SK-N-SH treated with all-trans-retinoic acid at 6 μM for 48 hours (cell line): ENCODE data around the gene SGK1.
"Not testable (repeated sequence)": the region's sequence is repeated elsewhere in the genome, so short reads cannot be mapped to it uniquely, and the experiment has no call there.

Experiments
- ATAC-seq: fragments of 200-7000 bp; cut with Tn5 transposase; 3 replicates; pipeline ENCODE4 v1.9.1; 2020; ENCODE audit warnings: mild to moderate bottlenecking, moderate library complexity
- CSDC2 ChIP-seq: fragments of 250-450 bp; sonication (Bioruptor Pico); IDR thresholded peaks from 2 replicates; pipeline ENCODE4 v1.5.0; 2020; ENCODE audit warnings: mild to moderate bottlenecking, moderate library complexity
- ESRRG ChIP-seq: fragments of 250-450 bp; sonication (Bioruptor Pico); IDR thresholded peaks from 2 replicates; pipeline ENCODE4 v1.6.1; 2021; ENCODE audit warnings: mild to moderate bottlenecking
- GLIS3 ChIP-seq: fragments of 250-450 bp; sonication (Bioruptor Pico); IDR thresholded peaks from 2 replicates; pipeline ENCODE4 v1.5.0; 2020; ENCODE audit warnings: mild to moderate bottlenecking, moderate library complexity
- OSR1 ChIP-seq: fragments of 250-450 bp; sonication (Bioruptor Pico); IDR thresholded peaks from 2 replicates; pipeline ENCODE4 v1.8.0; 2022; ENCODE audit warnings: moderate library complexity, mild to moderate bottlenecking, inconsistent platforms
- RARB ChIP-seq: fragments of 250-450 bp; sonication (Bioruptor Pico); IDR thresholded peaks from 2 replicates; pipeline ENCODE4 v1.8.0; 2021; ENCODE audit warnings: mild to moderate bottlenecking, moderate library complexity
- SNAI2 ChIP-seq: fragments of 250-450 bp; sonication (Bioruptor Pico); IDR thresholded peaks from 2 replicates; pipeline ENCODE4 v1.5.0; 2020; ENCODE audit warnings: mild to moderate bottlenecking, moderate library complexity
- TCF4 ChIP-seq: fragments of 250-450 bp; sonication (Bioruptor Pico); IDR thresholded peaks from 2 replicates; pipeline ENCODE4 v1.8.0; 2021; ENCODE audit warnings: mild to moderate bottlenecking, moderate library complexity, borderline replicate concordance
- ZC3H10 ChIP-seq: fragments of 250-450 bp; sonication (Bioruptor Pico); IDR thresholded peaks from 2 replicates; pipeline ENCODE4 v1.5.1; 2021; ENCODE audit warnings: mild to moderate bottlenecking, moderate library complexity
- ZFP3 ChIP-seq: fragments of 250-450 bp; sonication (Bioruptor Pico); IDR thresholded peaks from 2 replicates; pipeline ENCODE4 v1.5.0; 2020; ENCODE audit warnings: mild to moderate bottlenecking, moderate library complexity
- ZNF565 ChIP-seq: fragments of 450-650 bp; formaldehyde crosslinking; conservative IDR thresholded peaks from 2 replicates; pipeline ENCODE4 v1.5.0; 2020; ENCODE audit warnings: low read depth, mild to moderate bottlenecking, moderate library complexity
- ZNF70 ChIP-seq: fragments of 450-650 bp; formaldehyde crosslinking; IDR thresholded peaks from 2 replicates; pipeline ENCODE4 v1.5.0; 2020; ENCODE audit warnings: mild to moderate bottlenecking, moderate library complexity
- ZNF8 ChIP-seq: fragments of 450-650 bp; formaldehyde crosslinking; IDR thresholded peaks from 2 replicates; pipeline ENCODE4 v1.5.0; 2020; ENCODE audit warnings: mild to moderate bottlenecking, moderate library complexity
- TF ChIP-seq, protein P1 (sequence below): fragments of 250-450 bp; sonication (Bioruptor Pico); IDR thresholded peaks from 2 replicates; pipeline ENCODE4 v1.5.1; 2021; ENCODE audit warnings: mild to moderate bottlenecking, moderate library complexity
- TF ChIP-seq, protein P2 (sequence below): fragments of 250-450 bp; sonication (Bioruptor Pico); IDR thresholded peaks from 2 replicates; pipeline ENCODE4 v1.8.0; 2021; ENCODE audit warnings: low read depth, mild to moderate bottlenecking, moderate library complexity, borderline replicate concordance
- TF ChIP-seq, protein P3 (sequence below): fragments of 250-450 bp; sonication (Bioruptor Pico); IDR thresholded peaks from 2 replicates; pipeline ENCODE4 v1.5.0; 2020; ENCODE audit warnings: mild to moderate bottlenecking, moderate library complexity
- TF ChIP-seq, protein P4 (sequence below): fragments of 250-450 bp; sonication (Bioruptor Pico); IDR thresholded peaks from 2 replicates; pipeline ENCODE4 v1.5.1; 2020; ENCODE audit warnings: low read depth, mild to moderate bottlenecking, moderate library complexity

Gene SGK1

DNA sequence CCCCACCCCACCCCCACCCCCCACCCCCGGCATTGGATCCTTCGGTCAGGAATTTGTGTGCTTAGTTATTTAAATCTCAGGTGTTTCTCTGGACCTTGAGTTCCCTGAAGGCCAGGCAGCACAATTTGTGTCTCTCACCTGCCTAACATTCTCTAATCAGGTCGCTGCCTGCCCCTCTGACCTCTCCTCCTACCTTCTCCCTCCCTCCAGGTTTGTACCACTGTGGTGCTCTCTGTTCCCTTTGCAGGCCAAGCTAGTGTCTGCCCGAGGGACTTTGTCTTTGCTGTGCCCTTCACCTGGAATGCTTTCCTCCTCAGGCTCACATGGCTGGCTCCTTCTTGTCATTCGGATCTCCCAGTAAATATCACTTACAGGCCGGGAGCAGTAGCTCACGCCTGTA is 134.1 kb downstream of the SGK1 start (continued):
- TF ChIP-seq, protein P1, sequence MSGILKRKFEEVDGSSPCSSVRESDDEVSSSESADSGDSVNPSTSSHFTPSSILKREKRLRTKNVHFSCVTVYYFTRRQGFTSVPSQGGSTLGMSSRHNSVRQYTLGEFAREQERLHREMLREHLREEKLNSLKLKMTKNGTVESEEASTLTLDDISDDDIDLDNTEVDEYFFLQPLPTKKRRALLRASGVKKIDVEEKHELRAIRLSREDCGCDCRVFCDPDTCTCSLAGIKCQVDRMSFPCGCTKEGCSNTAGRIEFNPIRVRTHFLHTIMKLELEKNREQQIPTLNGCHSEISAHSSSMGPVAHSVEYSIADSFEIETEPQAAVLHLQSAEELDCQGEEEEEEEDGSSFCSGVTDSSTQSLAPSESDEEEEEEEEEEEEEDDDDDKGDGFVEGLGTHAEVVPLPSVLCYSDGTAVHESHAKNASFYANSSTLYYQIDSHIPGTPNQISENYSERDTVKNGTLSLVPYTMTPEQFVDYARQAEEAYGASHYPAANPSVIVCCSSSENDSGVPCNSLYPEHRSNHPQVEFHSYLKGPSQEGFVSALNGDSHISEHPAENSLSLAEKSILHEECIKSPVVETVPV (CRISPR knock-in tag), result no peak
- no peak for TF ChIP-seq RARB (CRISPR knock-in tag)
- TF ChIP-seq ZFP3 (CRISPR knock-in tag), result no peak
- no peak for TF ChIP-seq TCF4 (CRISPR knock-in tag)

DNA sequence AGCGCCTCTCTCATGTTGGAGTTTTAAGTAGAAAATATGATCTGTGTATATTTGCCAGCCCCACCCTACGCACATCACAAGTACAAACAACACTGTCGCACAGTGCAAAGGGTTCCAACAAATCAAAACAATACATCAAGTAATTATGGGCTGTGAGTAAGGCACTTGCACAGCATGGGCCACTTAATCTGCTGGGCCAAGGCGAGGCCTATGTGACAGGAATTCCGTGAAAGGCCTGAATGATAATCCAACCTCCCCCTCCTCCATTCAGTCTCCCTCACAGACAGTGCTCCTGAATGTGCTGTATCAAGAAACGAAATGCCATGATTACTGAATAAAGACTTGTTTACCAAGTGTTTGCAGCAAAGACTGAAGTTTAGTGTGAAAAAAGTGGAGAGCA is 135.4 kb downstream of the SGK1 start:
- no peak for ATAC-seq
- TF ChIP-seq, protein P2, sequence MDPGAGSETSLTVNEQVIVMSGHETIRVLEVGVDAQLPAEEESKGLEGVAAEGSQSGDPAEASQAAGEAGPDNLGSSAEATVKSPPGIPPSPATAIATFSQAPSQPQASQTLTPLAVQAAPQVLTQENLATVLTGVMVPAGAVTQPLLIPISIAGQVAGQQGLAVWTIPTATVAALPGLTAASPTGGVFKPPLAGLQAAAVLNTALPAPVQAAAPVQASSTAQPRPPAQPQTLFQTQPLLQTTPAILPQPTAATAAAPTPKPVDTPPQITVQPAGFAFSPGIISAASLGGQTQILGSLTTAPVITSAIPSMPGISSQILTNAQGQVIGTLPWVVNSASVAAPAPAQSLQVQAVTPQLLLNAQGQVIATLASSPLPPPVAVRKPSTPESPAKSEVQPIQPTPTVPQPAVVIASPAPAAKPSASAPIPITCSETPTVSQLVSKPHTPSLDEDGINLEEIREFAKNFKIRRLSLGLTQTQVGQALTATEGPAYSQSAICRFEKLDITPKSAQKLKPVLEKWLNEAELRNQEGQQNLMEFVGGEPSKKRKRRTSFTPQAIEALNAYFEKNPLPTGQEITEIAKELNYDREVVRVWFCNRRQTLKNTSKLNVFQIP (CRISPR knock-in tag), result no peak
- TF ChIP-seq GLIS3 (CRISPR knock-in tag) (no peak), ZNF565 (CRISPR knock-in tag) (no peak), ZNF70 (CRISPR knock-in tag) (no peak), ZC3H10 (CRISPR knock-in tag) (no peak), CSDC2 (CRISPR knock-in tag) (no peak), OSR1 (no peak), ZNF8 (no peak), ESRRG (no peak), SNAI2 (CRISPR knock-in tag) (no peak)
- TF ChIP-seq, protein P1 (CRISPR knock-in tag), result no peak
- TF ChIP-seq, protein P3, sequence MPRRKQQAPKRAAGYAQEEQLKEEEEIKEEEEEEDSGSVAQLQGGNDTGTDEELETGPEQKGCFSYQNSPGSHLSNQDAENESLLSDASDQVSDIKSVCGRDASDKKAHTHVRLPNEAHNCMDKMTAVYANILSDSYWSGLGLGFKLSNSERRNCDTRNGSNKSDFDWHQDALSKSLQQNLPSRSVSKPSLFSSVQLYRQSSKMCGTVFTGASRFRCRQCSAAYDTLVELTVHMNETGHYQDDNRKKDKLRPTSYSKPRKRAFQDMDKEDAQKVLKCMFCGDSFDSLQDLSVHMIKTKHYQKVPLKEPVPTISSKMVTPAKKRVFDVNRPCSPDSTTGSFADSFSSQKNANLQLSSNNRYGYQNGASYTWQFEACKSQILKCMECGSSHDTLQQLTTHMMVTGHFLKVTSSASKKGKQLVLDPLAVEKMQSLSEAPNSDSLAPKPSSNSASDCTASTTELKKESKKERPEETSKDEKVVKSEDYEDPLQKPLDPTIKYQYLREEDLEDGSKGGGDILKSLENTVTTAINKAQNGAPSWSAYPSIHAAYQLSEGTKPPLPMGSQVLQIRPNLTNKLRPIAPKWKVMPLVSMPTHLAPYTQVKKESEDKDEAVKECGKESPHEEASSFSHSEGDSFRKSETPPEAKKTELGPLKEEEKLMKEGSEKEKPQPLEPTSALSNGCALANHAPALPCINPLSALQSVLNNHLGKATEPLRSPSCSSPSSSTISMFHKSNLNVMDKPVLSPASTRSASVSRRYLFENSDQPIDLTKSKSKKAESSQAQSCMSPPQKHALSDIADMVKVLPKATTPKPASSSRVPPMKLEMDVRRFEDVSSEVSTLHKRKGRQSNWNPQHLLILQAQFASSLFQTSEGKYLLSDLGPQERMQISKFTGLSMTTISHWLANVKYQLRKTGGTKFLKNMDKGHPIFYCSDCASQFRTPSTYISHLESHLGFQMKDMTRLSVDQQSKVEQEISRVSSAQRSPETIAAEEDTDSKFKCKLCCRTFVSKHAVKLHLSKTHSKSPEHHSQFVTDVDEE (CRISPR knock-in tag), result no peak
- TF ChIP-seq, protein P4, sequence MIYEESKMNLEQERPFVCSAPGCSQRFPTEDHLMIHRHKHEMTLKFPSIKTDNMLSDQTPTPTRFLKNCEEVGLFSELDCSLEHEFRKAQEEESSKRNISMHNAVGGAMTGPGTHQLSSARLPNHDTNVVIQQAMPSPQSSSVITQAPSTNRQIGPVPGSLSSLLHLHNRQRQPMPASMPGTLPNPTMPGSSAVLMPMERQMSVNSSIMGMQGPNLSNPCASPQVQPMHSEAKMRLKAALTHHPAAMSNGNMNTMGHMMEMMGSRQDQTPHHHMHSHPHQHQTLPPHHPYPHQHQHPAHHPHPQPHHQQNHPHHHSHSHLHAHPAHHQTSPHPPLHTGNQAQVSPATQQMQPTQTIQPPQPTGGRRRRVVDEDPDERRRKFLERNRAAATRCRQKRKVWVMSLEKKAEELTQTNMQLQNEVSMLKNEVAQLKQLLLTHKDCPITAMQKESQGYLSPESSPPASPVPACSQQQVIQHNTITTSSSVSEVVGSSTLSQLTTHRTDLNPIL (CRISPR knock-in tag), result no peak

DNA sequence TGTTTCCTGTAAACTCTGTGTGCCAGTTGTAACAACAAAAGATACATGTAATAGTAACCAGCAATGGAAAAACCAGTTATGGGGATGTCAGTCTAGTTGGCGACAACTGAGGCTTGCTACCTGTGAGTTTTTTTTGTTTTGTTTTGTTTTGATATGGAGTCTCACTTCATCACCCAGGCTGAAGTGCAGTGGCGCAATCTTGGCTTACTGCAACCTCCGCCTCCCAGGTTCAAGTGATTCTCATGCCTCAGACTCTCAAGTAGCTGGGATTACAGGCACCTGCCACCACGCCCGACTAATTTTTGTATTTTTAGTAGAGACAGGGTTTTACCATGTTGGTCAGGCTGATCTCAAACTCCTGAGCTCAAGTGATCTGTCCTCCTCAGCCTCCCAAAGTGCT is 136.2 kb downstream of the SGK1 start:
- ATAC-seq, result not testable (repeated sequence)

DNA sequence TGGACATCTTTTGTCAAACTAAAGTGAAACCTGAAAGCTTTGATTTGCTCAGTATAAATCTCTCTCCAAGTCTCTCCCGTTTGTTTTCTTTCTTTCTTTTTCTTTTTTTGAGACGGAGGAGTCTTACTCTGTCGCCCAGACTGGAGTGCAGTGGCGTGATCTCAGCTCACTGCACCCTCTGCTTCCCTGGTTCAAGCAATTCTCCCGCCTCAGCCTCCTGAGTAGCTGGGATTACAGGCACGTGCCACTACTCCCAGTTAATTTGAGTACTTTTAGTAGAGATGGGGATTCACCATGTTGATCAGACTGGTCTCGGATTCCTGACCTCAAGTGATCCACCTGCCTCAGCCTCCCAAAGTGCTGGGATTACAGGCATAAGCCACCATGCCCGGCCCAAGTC is 136.7 kb downstream of the SGK1 start:
- ATAC-seq, result not testable (repeated sequence)

DNA sequence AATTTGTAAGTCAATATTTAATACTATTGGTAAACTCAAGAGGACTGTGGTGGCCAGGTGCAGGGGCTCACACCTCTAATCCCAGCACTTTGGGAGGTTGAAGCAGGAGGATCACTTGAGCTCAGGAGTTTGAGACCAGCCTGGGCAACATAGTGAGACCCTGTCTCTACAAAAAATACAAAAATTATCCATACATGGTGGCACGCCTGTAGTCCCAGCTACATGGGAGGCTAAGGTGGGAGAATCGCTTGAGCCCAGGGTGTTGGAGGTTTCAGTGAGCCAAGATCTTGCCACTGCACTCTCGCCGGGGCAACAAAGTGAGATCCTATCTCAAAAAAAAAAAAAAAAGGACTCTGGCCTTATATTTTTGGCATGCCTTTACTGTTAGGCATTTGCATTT is 137.4 kb downstream of the SGK1 start:
- ATAC-seq, result not testable (repeated sequence)
